ENCODE measurements around the gene CES4A.

GRCh38 chr16:66968847-66969246, 19.5 kb upstream of the CES4A start:
- TF ChIP-seq EP300 (IDR thresholded peaks at IDR 0.05) (no peak), CTCF (IDR thresholded peaks at IDR 0.05) (no peak)
